ENCODE measurements around the gene BAG5.
"Not testable (repeated sequence)": the region's sequence is repeated elsewhere in the genome, so short reads cannot be mapped to it uniquely, and the experiment has no call there.

The BAG5 gene

GRCh38 chr14:103562429-103563225, at the start of gene BAG5, which contains the start of gene COA8:
BAG5 (minus strand) TSS chr14:103562657; CDS start chr14:103561164, 1,493 bp downstream.
COA8 (plus strand) TSS chr14:103562960; CDS start chr14:103563002, 42 bp downstream.
- DNase-seq (ENCODE audit: low spot score) = peak; percentile 72

GRCh38 chr14:103611215-103611614, 48.8 kb upstream of the BAG5 start:
- DNase-seq (ENCODE audit: low spot score) = no peak

GRCh38 chr14:103609081-103609480, 46.6 kb upstream of the BAG5 start:
- DNase-seq (ENCODE audit: low spot score) = not testable (repeated sequence)

GRCh38 chr14:103607822-103608221, 45.4 kb upstream of the BAG5 start:
- DNase-seq (ENCODE audit: low spot score) = no peak

- peak; percentile 47 for DNase-seq (ENCODE audit: low spot score)
Measured at GRCh38 chr14:103606963-103607668, 44.7 kb upstream of the BAG5 start.

GRCh38 chr14:103604620-103605019, 42.2 kb upstream of the BAG5 start:
- no peak for DNase-seq (ENCODE audit: low spot score)

- DNase-seq (ENCODE audit: low spot score) = no peak
Measured at GRCh38 chr14:103600503-103600902, 38.0 kb upstream of the BAG5 start.

GRCh38 chr14:103597623-103598377, 35.3 kb upstream of the BAG5 start:
- DNase-seq (ENCODE audit: low spot score) = peak; percentile 26

- peak; percentile 31 for DNase-seq (ENCODE audit: low spot score)
Measured at GRCh38 chr14:103594265-103594664, 31.8 kb upstream of the BAG5 start.

- DNase-seq (ENCODE audit: low spot score) = no peak
Measured at GRCh38 chr14:103593577-103593976, 31.1 kb upstream of the BAG5 start.

GRCh38 chr14:103584326-103584915, 22.0 kb upstream of the BAG5 start:
- DNase-seq (ENCODE audit: low spot score) = no peak

- DNase-seq (ENCODE audit: low spot score) = no peak
Measured at GRCh38 chr14:103581954-103582703, 19.7 kb upstream of the BAG5 start.

GRCh38 chr14:103581206-103581605, 18.7 kb upstream of the BAG5 start:
- no peak for DNase-seq (ENCODE audit: low spot score)

GRCh38 chr14:103578401-103579075, 16.1 kb upstream of the BAG5 start:
- DNase-seq (ENCODE audit: low spot score) = no peak

GRCh38 chr14:103576371-103577024, 14.0 kb upstream of the BAG5 start:
- peak; percentile 91 for DNase-seq (ENCODE audit: low spot score)

- DNase-seq (ENCODE audit: low spot score) = no peak
Measured at GRCh38 chr14:103574707-103575285, 12.3 kb upstream of the BAG5 start.

GRCh38 chr14:103574104-103574503, 11.6 kb upstream of the BAG5 start:
- DNase-seq (ENCODE audit: low spot score) = no peak

- no peak for DNase-seq (ENCODE audit: low spot score)
Measured at GRCh38 chr14:103569408-103569807, 7.0 kb upstream of the BAG5 start.

GRCh38 chr14:103568952-103569351, 6.5 kb upstream of the BAG5 start:
- DNase-seq (ENCODE audit: low spot score) = no peak
